ENCODE measurements around the gene YEATS4. TPM values are rescaled to one million over a fixed set of nuclear protein-coding genes. Genes with fewer than 3 reads are reported as not detected.

YEATS4 gene
- total and polyA plus RNA-seq, 2 donors (not counting 1 experiment from before 2014, with no cell fraction given) = 17.7 to 18.0 TPM

GRCh38 chr12:69389831-69390230 is 30.3 kb downstream of the YEATS4 start:
- H3K9me3 Mint-ChIP-seq (ENCODE audit: insufficient read depth) = no peaks in the 10 kb centered on the region
- H3K4me1 Mint-ChIP-seq = no peaks in the 10 kb centered on the region
- H3K4me2 ChIP-seq (replicated peaks; ENCODE audit: low read depth, low read length, poor library complexity, severe bottlenecking) = no peak overlapping the region
- no peak overlapping the region for H2AFZ ChIP-seq (ENCODE audit: insufficient read depth, low read depth, low read length, poor library complexity, severe bottlenecking)
- no CpG with 5 or more reads among the region's 1 CpG for WGBS (ENCODE audit: insufficient coverage)
- no peaks in the 10 kb centered on the region for H3K79me2 ChIP-seq (ENCODE audit: control insufficient read depth, insufficient read depth, low read length)
- no peak for DNase-seq
- TF ChIP-seq CTCF (IDR thresholded peaks at IDR 0.05) = no peak
- TF ChIP-seq EZH2 (IDR thresholded peaks at IDR 0.05; ENCODE audit: borderline replicate concordance, insufficient read depth, low read depth, low read length, poor library complexity, severe bottlenecking) = no peak
- no peaks in the 10 kb centered on the region for H3K9me3 ChIP-seq (ENCODE audit: control extremely low read depth in 1 of 3, control insufficient read depth in 2 of 3, insufficient read depth in 1 of 3, low read length in 2 of 3)
- no peaks in the 10 kb centered on the region for H4K20me1 ChIP-seq (ENCODE audit: control insufficient read depth, insufficient read depth, low read length, poor library complexity, severe bottlenecking)
- H3K27me3 ChIP-seq (replicated peaks in 1 of 4; ENCODE audit: control extremely low read depth in 1 of 4, control insufficient read depth in 3 of 4, insufficient read depth in 4 of 4, low read length in 3 of 4) = no peaks in the 10 kb centered on the region
- CTCF ChIA-PET = interaction anchor here (0.6 to 4.0 kb wide), 3 partner anchors 10 to 180 kb away, joined by 3 to 42 read pairs (median 4); no protein-coding TSS in a partner anchor
- H3K27ac ChIP-seq (ENCODE audit: low read length in 2 of 2) = no peak overlapping the region
- intact Hi-C loops (cut with micrococcal nuclease) = no loop called here
- no peak overlapping the region for H3K9ac ChIP-seq (ENCODE audit: low read length)
- H3K36me3 ChIP-seq (replicated peaks in 1 of 2; ENCODE audit: control extremely low read depth in 1 of 2, control insufficient read depth in 1 of 2, extremely low read depth in 1 of 2, insufficient read depth in 2 of 2, low read length in 1 of 2) = peaks cover 8 to 17% of the 10 kb centered on the region in 2 experiments
- H3K4me3 Mint-ChIP-seq = no peak overlapping the region
- no peak overlapping the region for H3K4me3 ChIP-seq (ENCODE audit: control extremely low read depth in 1 of 5, extremely low read depth in 1 of 5, insufficient read depth in 1 of 5, low read depth in 2 of 5, low read length in 4 of 5)
- no peak overlapping the region for H3K27ac Mint-ChIP-seq
- H3K27me3 Mint-ChIP-seq = no peaks in the 10 kb centered on the region
- POLR2A ChIA-PET = no interaction called here
- H3K4me1 ChIP-seq (ENCODE audit: control insufficient read depth in 2 of 2, insufficient read depth in 2 of 2, low read length in 2 of 2) = no peaks in the 10 kb centered on the region
- ATAC-seq (ENCODE audit: low read depth) = no peak

GRCh38 chr12:69392179-69392928 is 32.8 kb downstream of the YEATS4 start:
- intact Hi-C loops (cut with micrococcal nuclease) = no loop called here
- no CpG with 5 or more reads among the region's 1 CpG for WGBS (ENCODE audit: insufficient coverage)
- H3K9ac ChIP-seq (ENCODE audit: low read length) = no peak overlapping the region
- H3K4me2 ChIP-seq (replicated peaks; ENCODE audit: low read depth, low read length, poor library complexity, severe bottlenecking) = no peak overlapping the region
- no peaks in the 10 kb centered on the region for H4K20me1 ChIP-seq (ENCODE audit: control insufficient read depth, insufficient read depth, low read length, poor library complexity, severe bottlenecking)
- DNase-seq (no peak), ATAC-seq (ENCODE audit: low read depth) (no peak)
- CTCF ChIA-PET = interaction anchor here (0.7 kb wide), 1 partner anchor 203 kb away, joined by 5 read pairs; no protein-coding TSS in a partner anchor
- Mint-ChIP-seq H3K4me1 (no peaks in the 10 kb centered on the region), H3K4me3 (no peak overlapping the region), H3K27me3 (no peaks in the 10 kb centered on the region), H3K27ac (no peak overlapping the region), H3K9me3 (ENCODE audit: insufficient read depth) (no peaks in the 10 kb centered on the region)
- peaks cover 5 to 23% of the 10 kb centered on the region in 2 experiments for H3K36me3 ChIP-seq (replicated peaks in 1 of 2; ENCODE audit: control extremely low read depth in 1 of 2, control insufficient read depth in 1 of 2, extremely low read depth in 1 of 2, insufficient read depth in 2 of 2, low read length in 1 of 2)
- H3K4me3 ChIP-seq (ENCODE audit: control extremely low read depth in 1 of 5, extremely low read depth in 1 of 5, insufficient read depth in 1 of 5, low read depth in 2 of 5, low read length in 4 of 5) = no peak overlapping the region
- peaks cover 0 to 6% (median 4%) of the 10 kb centered on the region in 3 donors for H3K9me3 ChIP-seq (ENCODE audit: control extremely low read depth in 1 of 3, control insufficient read depth in 2 of 3, insufficient read depth in 1 of 3, low read length in 2 of 3)
- H3K79me2 ChIP-seq (ENCODE audit: control insufficient read depth, insufficient read depth, low read length) = no peaks in the 10 kb centered on the region
- H2AFZ ChIP-seq (ENCODE audit: insufficient read depth, low read depth, low read length, poor library complexity, severe bottlenecking) = no peak overlapping the region
- POLR2A ChIA-PET = no interaction called here
- no peak for TF ChIP-seq EZH2 (IDR thresholded peaks at IDR 0.05; ENCODE audit: borderline replicate concordance, insufficient read depth, low read depth, low read length, poor library complexity, severe bottlenecking)
- H3K27me3 ChIP-seq (replicated peaks in 1 of 4; ENCODE audit: control extremely low read depth in 1 of 4, control insufficient read depth in 3 of 4, insufficient read depth in 4 of 4, low read length in 3 of 4) = no peaks in the 10 kb centered on the region
- H3K4me1 ChIP-seq (ENCODE audit: control insufficient read depth in 2 of 2, insufficient read depth in 2 of 2, low read length in 2 of 2) = no peaks in the 10 kb centered on the region
- H3K27ac ChIP-seq (ENCODE audit: low read length in 2 of 2) = no peak overlapping the region
